ENCODE results near the gene PIK3C2G. TPM values are rescaled to one million over a fixed set of nuclear protein-coding genes. Genes with fewer than 3 reads are reported as not detected.

PIK3C2G gene
- total and polyA plus RNA-seq, 10 of the 15 experiments (the other 5 are each of a cell fraction or from before 2014, with no cell fraction given): not detected

DNA sequence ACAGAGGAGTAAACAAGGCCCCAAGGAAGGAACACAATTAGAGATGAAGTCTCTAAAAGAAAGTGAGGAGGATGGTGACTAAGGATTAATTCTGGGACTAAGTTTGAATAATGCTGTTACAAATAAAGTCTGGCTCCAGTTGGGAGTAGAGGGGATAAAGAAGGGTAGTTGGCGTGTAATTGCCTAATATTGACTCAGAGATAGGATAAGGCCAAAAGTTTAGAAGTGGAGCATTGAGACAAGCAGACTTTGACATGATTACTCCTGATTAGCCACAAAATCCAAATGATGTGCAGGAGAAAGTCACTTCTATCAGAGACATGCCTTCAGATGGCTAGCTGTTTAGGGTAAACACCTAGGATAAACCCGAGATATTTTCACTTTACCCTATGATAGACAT, 368.1 kb downstream of the PIK3C2G start:
- Histone ChIP-seq H3K36me3 (ENCODE audit: control insufficient read depth in 2 of 2, insufficient read depth in 2 of 2, low read length in 1 of 2) (no peaks in the 10 kb centered on the region), H3K4me2 (ENCODE audit: control insufficient read depth, insufficient read depth) (no peak overlapping the region), H3K9me3 (replicated peaks; ENCODE audit: control insufficient read depth, insufficient read depth, low read length) (no peaks in the 10 kb centered on the region), H4K20me1 (ENCODE audit: control insufficient read depth, insufficient read depth) (no peaks in the 10 kb centered on the region), H3K27ac (ENCODE audit: control insufficient read depth, insufficient read depth) (no peak overlapping the region), H3K79me2 (ENCODE audit: control insufficient read depth, insufficient read depth, low read length) (no peaks in the 10 kb centered on the region), H3K4me3 (no peak overlapping the region), H3K27me3 (replicated peaks in 1 of 2; ENCODE audit: control insufficient read depth in 2 of 2, insufficient read depth in 2 of 2, low read length in 1 of 2) (no peaks in the 10 kb centered on the region), H3K9ac (ENCODE audit: control insufficient read depth, insufficient read depth, low read length) (no peak overlapping the region), H2AFZ (ENCODE audit: control insufficient read depth, low read depth, low read length) (no peak overlapping the region), H3K4me1 (ENCODE audit: control insufficient read depth, insufficient read depth, low read length) (no peaks in the 10 kb centered on the region)
- no peak for FAIRE-seq
- TF ChIP-seq SMAD1 (IDR thresholded peaks at IDR 0.05; ENCODE audit: low read depth, partially characterized antibody) (no peak), NFIC (IDR thresholded peaks at IDR 0.05; ENCODE audit: low read depth, low read length) (no peak), SUZ12 (IDR thresholded peaks at IDR 0.05; ENCODE audit: unreplicated experiment) (no peak), PAX5 (IDR thresholded peaks at IDR 0.05; ENCODE audit: borderline replicate concordance, low read depth, low read length) (no peak), SP1 (IDR thresholded peaks at IDR 0.05; ENCODE audit: low read depth, low read length) (no peak)
- TF ChIP-seq, protein P1, sequence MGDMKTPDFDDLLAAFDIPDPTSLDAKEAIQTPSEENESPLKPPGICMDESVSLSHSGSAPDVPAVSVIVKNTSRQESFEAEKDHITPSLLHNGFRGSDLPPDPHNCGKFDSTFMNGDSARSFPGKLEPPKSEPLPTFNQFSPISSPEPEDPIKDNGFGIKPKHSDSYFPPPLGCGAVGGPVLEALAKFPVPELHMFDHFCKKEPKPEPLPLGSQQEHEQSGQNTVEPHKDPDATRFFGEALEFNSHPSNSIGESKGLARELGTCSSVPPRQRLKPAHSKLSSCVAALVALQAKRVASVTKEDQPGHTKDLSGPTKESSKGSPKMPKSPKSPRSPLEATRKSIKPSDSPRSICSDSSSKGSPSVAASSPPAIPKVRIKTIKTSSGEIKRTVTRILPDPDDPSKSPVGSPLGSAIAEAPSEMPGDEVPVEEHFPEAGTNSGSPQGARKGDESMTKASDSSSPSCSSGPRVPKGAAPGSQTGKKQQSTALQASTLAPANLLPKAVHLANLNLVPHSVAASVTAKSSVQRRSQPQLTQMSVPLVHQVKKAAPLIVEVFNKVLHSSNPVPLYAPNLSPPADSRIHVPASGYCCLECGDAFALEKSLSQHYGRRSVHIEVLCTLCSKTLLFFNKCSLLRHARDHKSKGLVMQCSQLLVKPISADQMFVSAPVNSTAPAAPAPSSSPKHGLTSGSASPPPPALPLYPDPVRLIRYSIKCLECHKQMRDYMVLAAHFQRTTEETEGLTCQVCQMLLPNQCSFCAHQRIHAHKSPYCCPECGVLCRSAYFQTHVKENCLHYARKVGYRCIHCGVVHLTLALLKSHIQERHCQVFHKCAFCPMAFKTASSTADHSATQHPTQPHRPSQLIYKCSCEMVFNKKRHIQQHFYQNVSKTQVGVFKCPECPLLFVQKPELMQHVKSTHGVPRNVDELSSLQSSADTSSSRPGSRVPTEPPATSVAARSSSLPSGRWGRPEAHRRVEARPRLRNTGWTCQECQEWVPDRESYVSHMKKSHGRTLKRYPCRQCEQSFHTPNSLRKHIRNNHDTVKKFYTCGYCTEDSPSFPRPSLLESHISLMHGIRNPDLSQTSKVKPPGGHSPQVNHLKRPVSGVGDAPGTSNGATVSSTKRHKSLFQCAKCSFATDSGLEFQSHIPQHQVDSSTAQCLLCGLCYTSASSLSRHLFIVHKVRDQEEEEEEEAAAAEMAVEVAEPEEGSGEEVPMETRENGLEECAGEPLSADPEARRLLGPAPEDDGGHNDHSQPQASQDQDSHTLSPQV (IDR thresholded peaks at IDR 0.05): no peak
- ChIA-PET SMC1A (ENCODE audit: uncharacterized antibody, unreplicated experiment) (no interaction called here), POLR2A (no interaction called here), RAD21 (ENCODE audit: unreplicated experiment) (no interaction called here), CTCF (no interaction called here)
- no peak for ATAC-seq
- in situ Hi-C loops (cut with MboI): no loop called here
- 2% methylated on average over 2 of the region's 2 CpGs for WGBS (ENCODE audit: insufficient coverage, insufficient replicate concordance, low lambda C conversion rate, missing lambda C conversion rate)
- no peak for DNase-seq (ENCODE audit: low read depth, low spot score)
- BruUV-seq (replicated peaks): no TSS peak
- intact Hi-C loops (cut with micrococcal nuclease; ENCODE audit: unreplicated experiment): no loop called here

All from GM12878 (cell line).